Uterus (tissue), 2 donors: ENCODE measurements around the gene CSDE1.

ENCODE experiments used
- POLR2A ChIP-seq, 2 donors: fragments of 450-650 bp; IDR thresholded peaks; one replicate each; pipeline ENCODE4 v1.6.1; 2016; ENCODE audit warnings: antibody characterized with exemption in 2 of 2, mild to moderate bottlenecking in 1 of 2, moderate library complexity in 1 of 2
- TF ChIP-seq, protein P1 (sequence below), 4 experiments: fragments of 200-600 bp in 2 of 4; fragments of 450-650 bp in 2 of 4; sonication (generic) in 2 of 4; IDR thresholded peaks; one replicate each; pipeline ENCODE4 v1.5.1; 2016 to 2019; ENCODE audit warnings: antibody characterized with exemption in 4 of 4, mild to moderate bottlenecking in 2 of 4, moderate library complexity in 1 of 4

DNA sequence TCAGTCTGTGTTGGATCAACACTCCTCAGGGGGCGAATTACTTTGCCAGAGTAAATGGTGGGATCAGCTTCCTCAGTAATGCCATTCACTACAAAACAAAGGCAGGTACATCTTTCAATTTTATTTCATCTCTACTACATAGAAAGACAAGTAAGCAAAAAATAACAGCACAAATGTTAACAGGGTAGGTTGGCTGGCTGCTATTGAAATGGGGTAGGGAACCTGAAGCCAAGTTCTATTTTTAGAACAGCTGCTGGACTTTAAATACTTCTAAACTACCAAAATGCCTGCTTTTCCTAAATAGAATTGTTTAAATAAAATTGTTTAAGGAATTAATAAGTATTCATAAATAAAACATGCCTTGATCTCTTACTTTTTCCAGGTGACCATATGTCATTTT lies 33.9 kb downstream of the CSDE1 start:
- TF ChIP-seq POLR2A (IDR thresholded peaks at IDR 0.05) = no peak
- TF ChIP-seq, protein P1, sequence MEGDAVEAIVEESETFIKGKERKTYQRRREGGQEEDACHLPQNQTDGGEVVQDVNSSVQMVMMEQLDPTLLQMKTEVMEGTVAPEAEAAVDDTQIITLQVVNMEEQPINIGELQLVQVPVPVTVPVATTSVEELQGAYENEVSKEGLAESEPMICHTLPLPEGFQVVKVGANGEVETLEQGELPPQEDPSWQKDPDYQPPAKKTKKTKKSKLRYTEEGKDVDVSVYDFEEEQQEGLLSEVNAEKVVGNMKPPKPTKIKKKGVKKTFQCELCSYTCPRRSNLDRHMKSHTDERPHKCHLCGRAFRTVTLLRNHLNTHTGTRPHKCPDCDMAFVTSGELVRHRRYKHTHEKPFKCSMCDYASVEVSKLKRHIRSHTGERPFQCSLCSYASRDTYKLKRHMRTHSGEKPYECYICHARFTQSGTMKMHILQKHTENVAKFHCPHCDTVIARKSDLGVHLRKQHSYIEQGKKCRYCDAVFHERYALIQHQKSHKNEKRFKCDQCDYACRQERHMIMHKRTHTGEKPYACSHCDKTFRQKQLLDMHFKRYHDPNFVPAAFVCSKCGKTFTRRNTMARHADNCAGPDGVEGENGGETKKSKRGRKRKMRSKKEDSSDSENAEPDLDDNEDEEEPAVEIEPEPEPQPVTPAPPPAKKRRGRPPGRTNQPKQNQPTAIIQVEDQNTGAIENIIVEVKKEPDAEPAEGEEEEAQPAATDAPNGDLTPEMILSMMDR (IDR thresholded peaks at IDR 0.05) = no peak
